ENCODE data around the gene SUSD1. TPM values are rescaled to one million over a fixed set of nuclear protein-coding genes. Genes with fewer than 3 reads are reported as not detected.

SUSD1 gene
- total RNA-seq, 2 experiments from 2014 or later, result 3.2 to 3.6 TPM

GRCh38 chr9:112056996-112057395 is 118.1 kb downstream of the SUSD1 start:
- ChIA-PET CTCF (interaction anchor here (1.1 kb wide), 1 partner anchor 19 kb away, joined by 3 read pairs; no protein-coding TSS in a partner anchor), POLR2A (no interaction called here)
- Mint-ChIP-seq H3K27ac (no peak overlapping the region), H3K9me3 (no peaks in the 10 kb centered on the region), H3K27me3 (no peaks in the 10 kb centered on the region), H3K36me3 (peaks cover 2% of the 10 kb centered on the region), H3K4me1 (ENCODE audit: low read depth) (peaks cover 20% of the 10 kb centered on the region), H3K4me3 (no peak overlapping the region)
- no peak for DNase-seq
- intact Hi-C loops (cut with micrococcal nuclease), result no loop called here

- intact Hi-C loops (cut with micrococcal nuclease), result no loop called here
- Mint-ChIP-seq H3K27me3 (no peaks in the 10 kb centered on the region), H3K4me3 (no peak overlapping the region), H3K36me3 (peaks cover 2% of the 10 kb centered on the region), H3K4me1 (ENCODE audit: low read depth) (peaks cover 7% of the 10 kb centered on the region), H3K27ac (no peak overlapping the region), H3K9me3 (no peaks in the 10 kb centered on the region)
- no peak for DNase-seq
- ChIA-PET CTCF (interaction anchor here (0.6 kb wide), 1 partner anchor 94 kb away, joined by 3 read pairs; no protein-coding TSS in a partner anchor), POLR2A (interaction anchor here (0.7 kb wide), 1 partner anchor 202 kb away, joined by 4 read pairs; no protein-coding TSS in a partner anchor)
These were observed 120.2 kb downstream of the SUSD1 start for GRCh38 chr9:112054916-112055315.

GRCh38 chr9:112051812-112052211 is 123.3 kb downstream of the SUSD1 start:
- intact Hi-C loops (cut with micrococcal nuclease), result no loop called here
- Mint-ChIP-seq H3K27ac (no peak overlapping the region), H3K36me3 (peaks cover 14% of the 10 kb centered on the region), H3K4me1 (ENCODE audit: low read depth) (peaks cover 14% of the 10 kb centered on the region), H3K9me3 (peaks cover 7% of the 10 kb centered on the region), H3K27me3 (no peaks in the 10 kb centered on the region), H3K4me3 (no peak overlapping the region)
- CTCF ChIA-PET, result interaction anchor here (1.0 kb wide), 1 partner anchor 46 kb away, joined by 3 read pairs; no protein-coding TSS in a partner anchor
- POLR2A ChIA-PET, result no interaction called here
- DNase-seq, result no peak

- ChIA-PET CTCF (no interaction called here), POLR2A (no interaction called here)
- Mint-ChIP-seq H3K4me3 (no peak overlapping the region), H3K9me3 (peaks cover 7% of the 10 kb centered on the region), H3K4me1 (ENCODE audit: low read depth) (peaks cover 8% of the 10 kb centered on the region), H3K27ac (no peak overlapping the region), H3K36me3 (peaks cover 14% of the 10 kb centered on the region), H3K27me3 (no peaks in the 10 kb centered on the region)
- intact Hi-C loops (cut with micrococcal nuclease), result no loop called here
- DNase-seq, result no peak
These were observed 124.3 kb downstream of the SUSD1 start for GRCh38 chr9:112050544-112051475.

GRCh38 chr9:112049811-112050516 is 125.1 kb downstream of the SUSD1 start:
- CTCF ChIA-PET, result no interaction called here
- no peak overlapping the region for H3K27ac Mint-ChIP-seq
- H3K27me3 Mint-ChIP-seq, result no peaks in the 10 kb centered on the region

GRCh38 chr9:112048924-112049691 is 126.0 kb downstream of the SUSD1 start:
- Mint-ChIP-seq H3K9me3 (peaks cover 7% of the 10 kb centered on the region), H3K27ac (no peak overlapping the region), H3K27me3 (no peaks in the 10 kb centered on the region), H3K4me3 (no peak overlapping the region), H3K36me3 (peaks cover 14% of the 10 kb centered on the region), H3K4me1 (ENCODE audit: low read depth) (peaks cover 8% of the 10 kb centered on the region)
- intact Hi-C loops (cut with micrococcal nuclease), result no loop called here
- POLR2A ChIA-PET, result no interaction called here
- DNase-seq, result no peak
- CTCF ChIA-PET, result no interaction called here

More at GRCh38 chr9:112049811-112050516, 125.1 kb downstream of the SUSD1 start:
- Mint-ChIP-seq H3K9me3 (peaks cover 7% of the 10 kb centered on the region), H3K36me3 (peaks cover 14% of the 10 kb centered on the region), H3K4me1 (ENCODE audit: low read depth) (peaks cover 8% of the 10 kb centered on the region), H3K4me3 (no peak overlapping the region)
- DNase-seq, result no peak
- intact Hi-C loops (cut with micrococcal nuclease), result no loop called here
- POLR2A ChIA-PET, result no interaction called here

- no peak for DNase-seq
- Mint-ChIP-seq H3K27me3 (no peaks in the 10 kb centered on the region), H3K27ac (no peak overlapping the region), H3K36me3 (peaks cover 14% of the 10 kb centered on the region), H3K4me3 (no peak overlapping the region), H3K9me3 (peaks cover 7% of the 10 kb centered on the region), H3K4me1 (ENCODE audit: low read depth) (peaks cover 8% of the 10 kb centered on the region)
- ChIA-PET POLR2A (no interaction called here), CTCF (no interaction called here)
- intact Hi-C loops (cut with micrococcal nuclease), result no loop called here
These were observed 127.5 kb downstream of the SUSD1 start for GRCh38 chr9:112047538-112048066.

- Mint-ChIP-seq H3K27me3 (no peaks in the 10 kb centered on the region), H3K4me3 (no peak overlapping the region), H3K9me3 (peaks cover 7% of the 10 kb centered on the region), H3K4me1 (ENCODE audit: low read depth) (peaks cover 16% of the 10 kb centered on the region), H3K36me3 (peaks cover 14% of the 10 kb centered on the region), H3K27ac (no peak overlapping the region)
- CTCF ChIA-PET, result no interaction called here
- intact Hi-C loops (cut with micrococcal nuclease), result no loop called here
- POLR2A ChIA-PET, result no interaction called here
- no peak for DNase-seq
These were observed 128.9 kb downstream of the SUSD1 start for GRCh38 chr9:112046181-112046580.

GRCh38 chr9:112044881-112045280 is 130.2 kb downstream of the SUSD1 start:
- peaks cover 17% of the 10 kb centered on the region for H3K36me3 Mint-ChIP-seq
- POLR2A ChIA-PET, result no interaction called here

GRCh38 chr9:112044186-112044585 is 130.9 kb downstream of the SUSD1 start:
- H3K36me3 Mint-ChIP-seq, result peaks cover 17% of the 10 kb centered on the region
- no peak overlapping the region for H3K27ac Mint-ChIP-seq
- no peak for DNase-seq
- peaks cover 16% of the 10 kb centered on the region for H3K4me1 Mint-ChIP-seq (ENCODE audit: low read depth)
- ChIA-PET CTCF (no interaction called here), POLR2A (no interaction called here)
- H3K27me3 Mint-ChIP-seq, result peaks cover 1% of the 10 kb centered on the region
- no peak overlapping the region for H3K4me3 Mint-ChIP-seq
- H3K9me3 Mint-ChIP-seq, result peaks cover 7% of the 10 kb centered on the region
- intact Hi-C loops (cut with micrococcal nuclease), result no loop called here

More at GRCh38 chr9:112044881-112045280, 130.2 kb downstream of the SUSD1 start:
- no peak overlapping the region for H3K27ac Mint-ChIP-seq
- H3K4me1 Mint-ChIP-seq (ENCODE audit: low read depth), result peaks cover 16% of the 10 kb centered on the region
- H3K9me3 Mint-ChIP-seq, result peaks cover 7% of the 10 kb centered on the region
- no peak for DNase-seq
- intact Hi-C loops (cut with micrococcal nuclease), result no loop called here
- H3K27me3 Mint-ChIP-seq, result peaks cover 1% of the 10 kb centered on the region
- H3K4me3 Mint-ChIP-seq, result no peak overlapping the region
- CTCF ChIA-PET, result no interaction called here

- POLR2A ChIA-PET, result no interaction called here
- intact Hi-C loops (cut with micrococcal nuclease), result no loop called here
These were observed 131.7 kb downstream of the SUSD1 start for GRCh38 chr9:112043423-112043822.

GRCh38 chr9:112042769-112043168 is 132.3 kb downstream of the SUSD1 start:
- intact Hi-C loops (cut with micrococcal nuclease), result no loop called here
- DNase-seq, result no peak
- POLR2A ChIA-PET, result no interaction called here
- Mint-ChIP-seq H3K36me3 (peaks cover 10% of the 10 kb centered on the region), H3K9me3 (peaks cover 4% of the 10 kb centered on the region), H3K27me3 (peaks cover 1% of the 10 kb centered on the region), H3K4me3 (no peak overlapping the region), H3K27ac (no peak overlapping the region), H3K4me1 (ENCODE audit: low read depth) (peaks cover 25% of the 10 kb centered on the region)
- CTCF ChIA-PET, result no interaction called here

More at GRCh38 chr9:112043423-112043822, 131.7 kb downstream of the SUSD1 start:
- H3K27me3 Mint-ChIP-seq, result peaks cover 1% of the 10 kb centered on the region
- CTCF ChIA-PET, result no interaction called here
- no peak overlapping the region for H3K4me3 Mint-ChIP-seq
- DNase-seq, result no peak
- H3K9me3 Mint-ChIP-seq, result peaks cover 7% of the 10 kb centered on the region
- peaks cover 19% of the 10 kb centered on the region for H3K4me1 Mint-ChIP-seq (ENCODE audit: low read depth)
- no peak overlapping the region for H3K27ac Mint-ChIP-seq
- H3K36me3 Mint-ChIP-seq, result peaks cover 13% of the 10 kb centered on the region
